HG03565 (cell line): Measurements from ENCODE around the gene HDAC9.
"Not testable (repeated sequence)": the region's sequence is repeated elsewhere in the genome, so short reads cannot be mapped to it uniquely, and the experiment has no call there.

Source experiments
- ATAC-seq: cut with Tn5 transposase; IDR thresholded peaks from one replicate; pipeline ENCODE4 v1.9.1; 2021; ENCODE audit warnings: mild to moderate bottlenecking, moderate library complexity; ENCODE audit not compliant: unreplicated experiment

The HDAC9 gene

GRCh38 chr7:18996583-18996982 is 501.0 kb downstream of the HDAC9 start:
- ATAC-seq = no peak

- ATAC-seq = no peak
These were observed 502.1 kb downstream of the HDAC9 start for GRCh38 chr7:18997477-18998150.

GRCh38 chr7:19000410-19000809 is 504.9 kb downstream of the HDAC9 start:
- no peak for ATAC-seq

GRCh38 chr7:19001854-19002253 is 506.3 kb downstream of the HDAC9 start:
- ATAC-seq = no peak

GRCh38 chr7:19009241-19009935 is 513.8 kb downstream of the HDAC9 start:
- ATAC-seq = no peak

GRCh38 chr7:19009936-19010280 is 514.4 kb downstream of the HDAC9 start:
- no peak for ATAC-seq

GRCh38 chr7:19011212-19011611 is 515.7 kb downstream of the HDAC9 start:
- no peak for ATAC-seq

- ATAC-seq = no peak
These were observed 519.5 kb downstream of the HDAC9 start for GRCh38 chr7:19015098-19015497.

- ATAC-seq = no peak
These were observed 520.6 kb downstream of the HDAC9 start for GRCh38 chr7:19016140-19016539.

GRCh38 chr7:19017374-19017773 is 521.8 kb downstream of the HDAC9 start:
- no peak for ATAC-seq

GRCh38 chr7:19020062-19020461 is 524.5 kb downstream of the HDAC9 start:
- no peak for ATAC-seq

- ATAC-seq = no peak
These were observed 525.2 kb downstream of the HDAC9 start for GRCh38 chr7:19020711-19021110.

GRCh38 chr7:19023477-19023876 is 527.9 kb downstream of the HDAC9 start:
- no peak for ATAC-seq

GRCh38 chr7:19024261-19024660 is 528.7 kb downstream of the HDAC9 start:
- no peak for ATAC-seq

GRCh38 chr7:19026888-19027287 is 531.3 kb downstream of the HDAC9 start:
- ATAC-seq = no peak

- ATAC-seq = no peak
These were observed 534.7 kb downstream of the HDAC9 start for GRCh38 chr7:19030281-19030680.

GRCh38 chr7:19032942-19033341 is 537.4 kb downstream of the HDAC9 start:
- ATAC-seq = not testable (repeated sequence)

GRCh38 chr7:19051767-19052375 is 556.3 kb downstream of the HDAC9 start:
- peak; percentile 84 for ATAC-seq
